ENCODE measurements around the gene GLT1D1. TPM values are rescaled to one million over a fixed set of nuclear protein-coding genes. Genes with fewer than 3 reads are reported as not detected.

The GLT1D1 gene
- polyA plus RNA-seq, 1 donor: 1.6 TPM

- no peak for DNase-seq (ENCODE audit: low read depth)
Observed at GRCh38 chr12:128856035-128856790, 2.9 kb downstream of the GLT1D1 start.

DNA sequence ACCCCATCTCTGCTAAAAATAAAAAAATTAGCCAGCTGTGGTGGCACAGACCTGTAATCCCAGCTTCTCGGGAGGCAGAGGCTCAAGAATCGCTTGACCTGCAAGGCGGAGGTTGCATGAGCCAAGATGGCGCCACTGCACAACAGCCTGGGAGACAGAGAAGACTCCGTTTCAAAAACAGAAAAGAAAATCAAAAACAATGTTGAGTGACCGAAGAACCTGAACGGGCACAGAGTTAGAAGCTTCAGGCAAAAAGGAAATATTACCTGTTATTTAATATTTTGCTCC lies 3.5 kb downstream of the GLT1D1 start:
- no peak for DNase-seq (ENCODE audit: low read depth)

GRCh38 chr12:128857133-128857763 lies 4.0 kb downstream of the GLT1D1 start:
- no peak for DNase-seq (ENCODE audit: low read depth)

- no peak for DNase-seq (ENCODE audit: low read depth)
Observed at GRCh38 chr12:128859311-128859710, 6.0 kb downstream of the GLT1D1 start.

- no peak for DNase-seq (ENCODE audit: low read depth)
Observed at GRCh38 chr12:128861226-128862016, 8.1 kb downstream of the GLT1D1 start.

GRCh38 chr12:128863957-128864356 lies 10.7 kb downstream of the GLT1D1 start:
- DNase-seq (ENCODE audit: low read depth): no peak

- DNase-seq (ENCODE audit: low read depth): no peak
Observed at GRCh38 chr12:128864516-128865186, 11.4 kb downstream of the GLT1D1 start.

- DNase-seq (ENCODE audit: low read depth): no peak
Observed at GRCh38 chr12:128867466-128867865, 14.2 kb downstream of the GLT1D1 start.

DNA sequence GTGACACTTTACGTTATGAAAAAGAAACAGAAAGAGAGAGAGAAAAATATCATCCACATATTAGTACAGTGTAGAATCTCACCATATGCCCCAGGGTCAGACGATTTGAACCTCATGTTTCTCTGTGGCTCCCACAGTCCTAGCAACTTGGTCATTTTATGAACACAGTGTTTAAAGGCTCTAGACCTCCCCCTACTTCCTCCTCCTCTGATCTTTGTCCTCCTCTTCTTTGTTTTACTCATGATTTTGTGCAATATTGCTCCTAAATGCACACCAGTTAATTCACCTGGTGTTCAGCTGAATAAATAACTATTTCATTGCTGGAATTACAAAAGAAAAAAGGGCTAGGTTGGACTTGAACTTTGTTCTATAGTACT lies 18.2 kb downstream of the GLT1D1 start:
- DNase-seq (ENCODE audit: low read depth): no peak

DNA sequence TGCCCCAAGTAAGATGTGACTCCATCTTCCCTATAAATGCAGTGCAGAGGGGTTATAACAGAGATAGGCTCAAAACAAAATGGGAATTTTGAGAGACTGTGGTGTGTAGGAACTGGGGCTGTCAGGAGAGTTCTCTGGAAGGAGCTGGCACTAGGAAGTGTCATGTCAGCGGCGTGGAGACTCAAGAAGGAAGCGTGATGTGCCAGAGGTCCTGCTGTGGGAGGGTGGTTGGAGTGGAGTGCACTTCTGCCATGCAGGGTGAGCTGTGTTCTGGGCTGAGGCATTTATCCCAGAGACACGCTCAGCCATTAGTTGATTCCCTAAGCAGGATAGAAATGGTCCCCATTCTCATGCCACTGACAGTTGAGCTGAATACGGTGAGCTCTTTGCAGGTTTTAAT lies 19.0 kb downstream of the GLT1D1 start:
- DNase-seq (ENCODE audit: low read depth): no peak

- no peak for DNase-seq (ENCODE audit: low read depth)
Observed at GRCh38 chr12:128876559-128876958, 23.3 kb downstream of the GLT1D1 start.

DNA sequence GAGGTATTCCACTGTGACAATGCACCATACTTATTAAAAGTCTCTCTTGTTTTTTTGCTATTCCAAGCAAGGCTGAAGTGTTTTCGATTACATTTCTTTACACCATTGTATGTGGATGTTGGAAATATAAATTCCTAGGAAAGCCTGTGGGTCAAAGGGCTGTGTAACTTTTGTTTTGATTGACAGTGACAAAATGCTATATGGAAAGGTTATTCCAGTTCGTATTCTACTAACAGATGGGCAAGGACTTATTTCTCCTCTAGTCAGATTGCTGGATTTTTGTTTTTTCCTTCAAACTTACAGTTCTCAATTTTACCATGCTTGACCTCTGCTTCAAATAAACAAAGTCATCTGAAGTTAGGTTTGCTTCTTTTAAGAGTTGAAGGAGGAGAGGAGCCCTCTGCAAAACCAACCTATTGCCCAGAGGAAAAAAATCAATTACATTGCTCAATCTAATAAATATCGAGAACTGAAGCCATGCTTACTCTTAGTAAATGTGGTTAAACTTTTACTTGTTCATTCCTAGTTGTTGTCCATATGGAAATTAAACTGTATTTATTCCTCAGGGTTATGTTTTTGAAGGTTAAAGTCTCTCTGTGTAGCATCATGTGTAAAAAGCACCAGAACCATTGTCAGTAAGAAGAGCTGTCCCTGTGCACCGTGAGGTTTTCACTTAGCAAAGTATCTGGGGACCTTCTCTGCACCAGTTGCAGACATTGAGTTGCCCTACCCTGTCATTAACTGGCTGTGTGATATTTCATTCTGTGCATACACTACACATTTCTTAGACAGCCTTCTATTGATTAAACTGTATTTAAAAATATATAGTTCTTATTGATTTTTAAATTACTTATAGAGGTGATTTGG lies 26.9 kb downstream of the GLT1D1 start:
- no peak for DNase-seq (ENCODE audit: low read depth)

DNA sequence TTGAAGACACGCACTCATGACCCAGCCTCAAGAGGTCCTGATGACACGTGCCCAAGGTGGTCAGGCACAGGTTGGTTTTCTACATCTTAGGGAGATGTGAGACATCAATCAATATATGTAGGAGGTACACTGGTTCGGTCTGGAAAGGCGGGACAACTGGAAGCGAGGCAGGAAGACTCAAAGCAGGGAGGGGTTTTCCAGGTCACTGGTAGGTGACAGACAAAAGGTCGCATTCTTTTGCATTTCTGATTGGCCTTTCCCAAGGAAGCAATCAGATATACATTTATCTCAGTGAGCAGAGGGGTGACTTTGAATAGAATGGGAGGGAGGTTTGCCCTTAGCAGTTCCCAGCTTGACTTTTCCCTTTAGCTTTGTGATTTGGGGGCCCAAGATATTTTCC lies 38.6 kb downstream of the GLT1D1 start:
- no peak for DNase-seq (ENCODE audit: low read depth)

- no peak for DNase-seq (ENCODE audit: low read depth)
Observed at GRCh38 chr12:128903236-128903635, 50.0 kb downstream of the GLT1D1 start.

DNA sequence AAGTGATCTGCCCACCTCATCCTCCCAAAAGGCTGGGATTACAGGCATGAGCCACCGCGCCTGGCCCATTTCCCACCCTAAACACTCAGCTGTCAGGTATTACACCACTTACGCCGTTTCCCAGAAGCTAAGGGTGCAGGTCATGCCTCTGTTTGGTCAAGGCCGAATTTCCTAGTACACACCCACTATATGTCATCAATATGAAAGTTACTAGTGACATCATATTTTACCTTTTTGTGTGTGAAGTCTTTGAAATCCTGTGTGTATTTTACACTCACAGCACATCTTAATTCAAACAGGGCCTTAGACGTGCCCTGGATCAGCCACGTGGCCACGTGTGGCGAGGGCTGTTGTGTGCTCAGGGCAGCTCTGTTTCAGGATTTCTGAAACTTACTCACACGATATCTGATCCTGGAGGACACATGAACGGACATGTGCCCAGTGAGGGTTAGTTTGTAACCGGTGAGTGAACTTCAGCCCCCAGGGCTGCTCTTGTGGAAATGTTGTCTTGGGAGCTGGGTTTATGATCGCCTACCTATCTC lies 51.8 kb downstream of the GLT1D1 start:
- no peak for DNase-seq (ENCODE audit: low read depth)

GRCh38 chr12:128906485-128907137 lies 53.3 kb downstream of the GLT1D1 start:
- DNase-seq (ENCODE audit: low read depth): no peak

GRCh38 chr12:128908254-128908653 lies 55.0 kb downstream of the GLT1D1 start:
- no peak for DNase-seq (ENCODE audit: low read depth)

DNA sequence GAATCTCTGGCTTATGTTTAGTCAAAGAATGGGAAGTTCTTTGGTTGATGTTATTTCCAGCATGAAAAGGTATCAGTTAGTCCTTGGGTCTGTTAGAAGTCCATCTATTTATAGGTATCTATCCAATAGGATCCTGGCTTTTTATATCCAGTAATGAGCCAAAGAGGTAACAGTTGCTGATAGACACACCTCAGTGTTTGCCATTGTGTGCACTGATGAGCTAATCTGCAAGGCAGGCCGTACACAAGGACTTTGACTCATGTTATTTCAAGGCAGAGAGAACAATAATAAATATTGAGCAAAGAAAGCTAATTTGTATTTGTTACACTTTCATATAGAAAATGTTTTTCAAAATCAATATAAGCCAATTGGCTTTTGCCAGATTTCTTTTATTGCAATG lies 56.4 kb downstream of the GLT1D1 start:
- no peak for DNase-seq (ENCODE audit: low read depth)

GRCh38 chr12:128910629-128911028 lies 57.4 kb downstream of the GLT1D1 start:
- no peak for DNase-seq (ENCODE audit: low read depth)

DNA sequence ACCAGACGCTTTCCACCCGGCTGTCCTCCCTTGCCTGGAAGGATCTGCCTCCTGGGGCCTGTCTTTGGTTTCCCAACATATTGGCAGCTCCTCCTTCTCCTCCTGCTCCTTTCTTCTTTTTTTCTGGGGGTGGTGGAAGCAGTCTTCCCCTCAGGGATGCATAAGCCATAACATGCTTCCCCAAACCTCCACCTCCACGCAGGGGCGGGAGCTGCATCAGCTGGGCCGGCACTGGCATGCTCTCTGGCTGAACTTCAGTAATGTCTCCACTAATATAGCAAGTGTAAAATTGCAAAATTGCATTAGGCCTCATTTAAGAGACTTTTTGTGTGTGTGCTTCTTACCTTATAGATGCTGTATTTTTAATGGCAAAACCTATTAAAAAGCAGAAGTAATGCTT lies 58.6 kb downstream of the GLT1D1 start:
- no peak for DNase-seq (ENCODE audit: low read depth)

All from forelimb muscle (tissue), 1 donor.